Thoracic aorta (tissue), 2 donors: ENCODE measurements around the gene FAM131A. TPM values are rescaled to one million over a fixed set of nuclear protein-coding genes. Genes with fewer than 3 reads are reported as not detected.

Experiments
- ATAC-seq: fragments of 150-250 bp; one replicate; pipeline ENCODE4 v1.8.0; 2017; ENCODE audit warnings: low read depth; ENCODE audit not compliant: insufficient number of reproducible peaks, low FRiP score
- DNase-seq: peaks from one replicate; pipeline ENCODE4 v3.0.0-alpha.2; 2020; ENCODE audit warnings: low spot score
- H3K27ac ChIP-seq, 2 donors: fragments of 200-600 bp; sonication (generic); 1 replicate in 1 of 2; 2 replicates in 1 of 2; pipeline ENCODE4 v1.5.1; 2016; ENCODE audit warnings: mild to moderate bottlenecking in 2 of 2, moderate library complexity in 2 of 2
- H3K27me3 ChIP-seq: fragments of 200-600 bp; sonication (generic); replicated peaks from 2 replicates; pipeline ENCODE4 v1.6.0; 2016; ENCODE audit warnings: mild to moderate bottlenecking; ENCODE audit not compliant: insufficient read depth
- H3K36me3 ChIP-seq: fragments of 200-600 bp; sonication (generic); one replicate; pipeline ENCODE4 v1.5.1; 2016
- H3K4me1 ChIP-seq, 2 donors: fragments of 200-600 bp; sonication (generic); 1 replicate in 1 of 2; 2 replicates in 1 of 2; pipeline versions ENCODE4 v1.5.1 to v1.6.0; 2016; ENCODE audit warnings: low read depth in 2 of 2, mild to moderate bottlenecking in 1 of 2; ENCODE audit not compliant: control insufficient read depth in 1 of 2
- H3K4me3 ChIP-seq: fragments of 200-600 bp; sonication (generic); 2 replicates; pipeline ENCODE4 v1.5.1; 2016; ENCODE audit warnings: mild to moderate bottlenecking
- H3K9me3 ChIP-seq: fragments of 200-600 bp; sonication (generic); 2 replicates; pipeline ENCODE4 v1.5.1; 2016
- total RNA-seq, 2 donors: library from RNA; depleted of rRNA; stranded (reverse); fragments of >200 nt; gene quantifications; one replicate each; pipeline versions ENCODE4 v1.1.0 to v1.2.3, GENCODE V29; 2016
- TF ChIP-seq, protein P1 (sequence below): fragments of 200-600 bp; sonication (generic); IDR thresholded peaks from one replicate; pipeline ENCODE4 v1.5.1; 2019; ENCODE audit warnings: antibody characterized with exemption

The FAM131A gene
- total RNA-seq, 2 donors from 2014 or later, result 55.4 to 91.8 TPM

DNA sequence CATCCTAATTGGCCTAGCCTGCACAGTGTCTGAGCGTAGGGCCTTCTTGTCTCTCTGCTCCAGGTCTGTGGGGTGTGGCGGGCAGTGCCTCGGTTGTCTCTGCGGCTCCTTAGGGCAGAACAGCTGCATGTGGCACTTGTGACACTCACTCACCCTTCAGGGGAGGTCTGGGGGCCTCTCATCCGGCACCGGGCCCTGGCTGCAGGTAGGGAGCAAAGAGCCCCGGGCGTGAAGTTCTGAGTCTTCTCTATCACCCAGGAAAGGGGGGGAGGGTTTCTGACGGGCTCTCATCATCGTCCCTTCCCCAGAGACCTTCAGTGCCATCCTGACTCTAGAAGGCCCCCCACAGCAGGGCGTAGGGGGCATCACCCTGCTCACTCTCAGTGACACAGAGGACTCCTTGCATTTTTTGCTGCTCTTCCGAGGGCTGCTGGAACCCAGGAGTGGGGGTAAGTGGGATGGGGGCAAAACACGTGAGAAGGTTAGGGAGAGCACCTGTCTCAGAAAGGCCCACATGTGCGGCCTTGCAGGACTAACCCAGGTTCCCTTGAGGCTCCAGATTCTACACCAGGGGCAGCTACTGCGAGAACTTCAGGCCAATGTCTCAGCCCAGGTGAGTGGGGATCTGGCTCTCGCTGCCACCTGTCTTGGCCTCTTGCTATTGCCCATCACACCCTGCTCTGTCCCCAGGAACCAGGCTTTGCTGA is 45.1 kb downstream of the FAM131A start:
- no peak for ATAC-seq
- TF ChIP-seq, protein P1, sequence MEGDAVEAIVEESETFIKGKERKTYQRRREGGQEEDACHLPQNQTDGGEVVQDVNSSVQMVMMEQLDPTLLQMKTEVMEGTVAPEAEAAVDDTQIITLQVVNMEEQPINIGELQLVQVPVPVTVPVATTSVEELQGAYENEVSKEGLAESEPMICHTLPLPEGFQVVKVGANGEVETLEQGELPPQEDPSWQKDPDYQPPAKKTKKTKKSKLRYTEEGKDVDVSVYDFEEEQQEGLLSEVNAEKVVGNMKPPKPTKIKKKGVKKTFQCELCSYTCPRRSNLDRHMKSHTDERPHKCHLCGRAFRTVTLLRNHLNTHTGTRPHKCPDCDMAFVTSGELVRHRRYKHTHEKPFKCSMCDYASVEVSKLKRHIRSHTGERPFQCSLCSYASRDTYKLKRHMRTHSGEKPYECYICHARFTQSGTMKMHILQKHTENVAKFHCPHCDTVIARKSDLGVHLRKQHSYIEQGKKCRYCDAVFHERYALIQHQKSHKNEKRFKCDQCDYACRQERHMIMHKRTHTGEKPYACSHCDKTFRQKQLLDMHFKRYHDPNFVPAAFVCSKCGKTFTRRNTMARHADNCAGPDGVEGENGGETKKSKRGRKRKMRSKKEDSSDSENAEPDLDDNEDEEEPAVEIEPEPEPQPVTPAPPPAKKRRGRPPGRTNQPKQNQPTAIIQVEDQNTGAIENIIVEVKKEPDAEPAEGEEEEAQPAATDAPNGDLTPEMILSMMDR, result no peak
- peaks cover 4 to 13% of the 10 kb centered on the region in 2 donors for H3K4me1 ChIP-seq
- no peaks in the 10 kb centered on the region for H3K27me3 ChIP-seq
- no peaks in the 10 kb centered on the region for H3K9me3 ChIP-seq
- no peak overlapping the region for H3K27ac ChIP-seq
- H3K4me3 ChIP-seq, result no peak overlapping the region
- H3K36me3 ChIP-seq, result no peaks in the 10 kb centered on the region
- no peak for DNase-seq

DNA sequence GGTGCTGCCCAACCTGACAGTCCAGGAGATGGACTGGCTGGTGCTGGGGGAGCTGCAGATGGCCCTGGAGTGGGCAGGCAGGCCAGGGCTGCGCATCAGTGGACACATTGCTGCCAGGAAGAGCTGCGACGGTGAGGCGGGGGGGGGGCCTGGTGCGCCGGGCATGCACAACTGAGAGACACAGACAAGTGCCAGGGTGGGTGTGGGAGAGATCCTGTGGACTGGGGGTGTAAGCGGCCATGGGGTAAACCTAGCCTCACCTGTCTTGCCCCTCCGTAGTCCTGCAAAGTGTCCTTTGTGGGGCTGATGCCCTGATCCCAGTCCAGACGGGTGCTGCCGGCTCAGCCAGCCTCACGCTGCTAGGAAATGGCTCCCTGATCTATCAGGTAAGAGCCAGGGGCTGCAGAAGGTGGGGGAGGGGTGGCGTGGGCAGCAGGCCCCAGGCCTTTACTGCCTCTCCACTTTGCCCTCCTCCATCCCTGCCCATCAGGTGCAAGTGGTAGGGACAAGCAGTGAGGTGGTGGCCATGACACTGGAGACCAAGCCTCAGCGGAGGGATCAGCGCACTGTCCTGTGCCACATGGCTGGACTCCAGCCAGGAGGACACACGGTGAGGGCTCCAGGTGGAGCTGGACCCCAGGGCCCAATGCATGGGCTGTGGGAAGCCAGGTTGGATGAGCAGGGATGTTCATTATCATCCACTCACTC is 45.8 kb downstream of the FAM131A start:
- TF ChIP-seq, protein P1, result no peak
- Histone ChIP-seq H3K27ac (no peak overlapping the region), H3K4me1 (peaks cover 4 to 13% of the 10 kb centered on the region in 2 donors), H3K4me3 (no peak overlapping the region), H3K27me3 (no peaks in the 10 kb centered on the region), H3K36me3 (no peaks in the 10 kb centered on the region), H3K9me3 (no peaks in the 10 kb centered on the region)
- DNase-seq (no peak), ATAC-seq (no peak)

DNA sequence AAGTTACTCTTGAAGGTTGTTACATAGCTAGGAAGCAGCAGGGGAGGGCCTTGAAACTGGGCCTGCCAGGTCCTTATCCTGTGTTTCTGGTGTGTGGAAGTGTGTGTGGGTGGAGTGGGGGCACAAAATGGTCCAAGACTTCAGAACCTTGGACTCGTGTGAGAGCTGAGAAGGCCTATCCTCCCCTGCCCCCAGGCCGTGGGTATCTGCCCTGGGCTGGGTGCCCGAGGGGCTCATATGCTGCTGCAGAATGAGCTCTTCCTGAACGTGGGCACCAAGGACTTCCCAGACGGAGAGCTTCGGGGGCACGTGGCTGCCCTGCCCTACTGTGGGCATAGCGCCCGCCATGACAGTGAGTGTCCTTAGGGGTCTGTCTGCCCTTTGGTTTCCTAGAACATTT is 46.9 kb downstream of the FAM131A start:
- Histone ChIP-seq H3K4me1 (peaks cover 4 to 13% of the 10 kb centered on the region in 2 donors), H3K27ac (no peak overlapping the region), H3K9me3 (no peaks in the 10 kb centered on the region), H3K27me3 (no peaks in the 10 kb centered on the region), H3K36me3 (no peaks in the 10 kb centered on the region), H3K4me3 (no peak overlapping the region)
- no peak for ATAC-seq
- DNase-seq, result no peak
- TF ChIP-seq, protein P1, result no peak

DNA sequence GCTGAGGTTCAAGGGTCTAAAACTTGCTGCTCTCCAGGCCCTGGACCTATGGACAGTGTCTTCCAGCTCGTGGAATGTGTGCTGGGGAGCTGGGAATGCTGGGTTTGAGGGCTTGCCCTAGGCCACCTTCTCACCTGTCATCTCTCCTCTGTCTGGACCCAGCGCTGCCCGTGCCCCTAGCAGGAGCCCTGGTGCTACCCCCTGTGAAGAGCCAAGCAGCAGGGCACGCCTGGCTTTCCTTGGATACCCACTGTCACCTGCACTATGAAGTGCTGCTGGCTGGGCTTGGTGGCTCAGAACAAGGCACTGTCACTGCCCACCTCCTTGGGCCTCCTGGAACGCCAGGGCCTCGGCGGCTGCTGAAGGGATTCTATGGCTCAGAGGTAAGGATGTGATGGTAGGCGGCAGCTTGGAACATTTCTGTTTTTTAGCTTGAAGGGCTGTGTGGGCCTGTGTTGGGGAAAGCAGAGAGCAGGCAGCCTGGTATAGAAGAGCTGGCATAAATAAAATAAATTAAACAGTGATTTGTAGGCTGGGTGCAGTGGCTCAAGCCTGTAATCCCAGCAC is 47.5 kb downstream of the FAM131A start:
- DNase-seq, result no peak

More for the DNA sequence above, 47.5 kb downstream of the FAM131A start:
- ATAC-seq, result no peak
- Histone ChIP-seq H3K27ac (no peak overlapping the region), H3K36me3 (no peaks in the 10 kb centered on the region), H3K4me3 (no peak overlapping the region), H3K9me3 (no peaks in the 10 kb centered on the region), H3K4me1 (peaks cover 4 to 13% of the 10 kb centered on the region in 2 donors), H3K27me3 (no peaks in the 10 kb centered on the region)
- TF ChIP-seq, protein P1, result no peak
